K562 (cell line): ENCODE data around the gene LIX1. TPM values are rescaled to one million over a fixed set of nuclear protein-coding genes. Genes with fewer than 3 reads are reported as not detected.

Experiments used
- SMC3 ChIP-seq: conservative IDR thresholded peaks from 2 replicates; pipeline ENCODE4 v1.6.1; 2011; ENCODE audit warnings: low read depth, low read length, improper control_type of control experiment; ENCODE audit not compliant: insufficient read depth
- polyA plus RNA-seq, 8 experiments: library from polyadenylated mRNA; depleted of rRNA in 4 of 8; stranded (reverse) in 5 of 8; unstranded in 3 of 8; fragments of >200 nt; fragmentation: Nextera tagmentation in 2 of 8; fragmentation: Illumina TruSeq in 1 of 8; extraction: Ambion mirVana in 2 of 8; extraction: Trizol in 1 of 8; gene quantifications; 2 replicates each; pipeline versions ENCODE4 v1.2.1 to v1.2.3, GENCODE V29; 2011 to 2014; ENCODE audit warnings: inconsistent platforms in 1 of 8, missing spikeins in 1 of 8
- total RNA-seq, 7 experiments: library from RNA; depleted of rRNA in 6 of 7; stranded (reverse); fragments of >200 nt in 6 of 7; fragmentation: Illumina TruSeq in 2 of 7; extraction: Trizol in 2 of 7; gene quantifications; 2 replicates each; pipeline versions ENCODE4 v1.2.1 to v1.2.3, GENCODE V29; 2011 to 2021; ENCODE audit warnings: low replicate concordance in 1 of 7
- TF ChIP-seq, protein P1 (sequence below): fragments of 200-600 bp; sonication (generic); IDR thresholded peaks from one replicate; pipeline ENCODE4 v1.6.1; 2012; ENCODE audit warnings: mild to moderate bottlenecking, low read depth, low read length, inconsistent platforms
- TF ChIP-seq, protein P2 (sequence below): fragments of 200-800 bp; sonication (Bioruptor generic); IDR thresholded peaks from 2 replicates; pipeline ENCODE4 v1.6.1; 2017; ENCODE audit warnings: missing genetic modification characterization, missing compliant biosample characterization
- TF ChIP-seq, protein P3 (sequence below): sonication (generic); formaldehyde crosslinking; IDR thresholded peaks from 2 replicates; pipeline ENCODE4 v1.5.0; 2020; ENCODE audit warnings: missing genetic modification reagents

The LIX1 gene
- total and polyA plus RNA-seq, 9 of the 15 experiments (the other 6 are each of a cell fraction or from before 2014, with no cell fraction given), result 0.01 to 0.18 TPM; not detected in 7

DNA sequence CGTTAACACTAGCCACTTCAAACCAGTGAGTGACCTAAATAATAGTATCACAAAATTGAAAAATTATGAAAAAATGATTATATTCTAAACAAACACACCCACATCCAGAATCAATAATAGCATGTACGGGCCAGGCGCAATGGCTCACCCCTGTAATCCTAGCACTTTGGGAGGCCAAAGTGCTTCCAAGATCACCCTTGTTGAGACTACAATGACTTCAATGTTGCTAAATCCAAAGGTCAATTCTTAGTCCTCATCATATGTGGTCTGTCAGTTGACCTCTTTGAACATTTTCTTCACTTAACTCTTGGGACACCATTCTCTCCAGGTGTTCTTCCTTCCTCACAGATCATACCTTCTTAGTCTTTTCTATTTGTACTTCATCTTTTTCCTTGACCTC, 29.3 kb upstream of the LIX1 start (continued):
- TF ChIP-seq, protein P1, sequence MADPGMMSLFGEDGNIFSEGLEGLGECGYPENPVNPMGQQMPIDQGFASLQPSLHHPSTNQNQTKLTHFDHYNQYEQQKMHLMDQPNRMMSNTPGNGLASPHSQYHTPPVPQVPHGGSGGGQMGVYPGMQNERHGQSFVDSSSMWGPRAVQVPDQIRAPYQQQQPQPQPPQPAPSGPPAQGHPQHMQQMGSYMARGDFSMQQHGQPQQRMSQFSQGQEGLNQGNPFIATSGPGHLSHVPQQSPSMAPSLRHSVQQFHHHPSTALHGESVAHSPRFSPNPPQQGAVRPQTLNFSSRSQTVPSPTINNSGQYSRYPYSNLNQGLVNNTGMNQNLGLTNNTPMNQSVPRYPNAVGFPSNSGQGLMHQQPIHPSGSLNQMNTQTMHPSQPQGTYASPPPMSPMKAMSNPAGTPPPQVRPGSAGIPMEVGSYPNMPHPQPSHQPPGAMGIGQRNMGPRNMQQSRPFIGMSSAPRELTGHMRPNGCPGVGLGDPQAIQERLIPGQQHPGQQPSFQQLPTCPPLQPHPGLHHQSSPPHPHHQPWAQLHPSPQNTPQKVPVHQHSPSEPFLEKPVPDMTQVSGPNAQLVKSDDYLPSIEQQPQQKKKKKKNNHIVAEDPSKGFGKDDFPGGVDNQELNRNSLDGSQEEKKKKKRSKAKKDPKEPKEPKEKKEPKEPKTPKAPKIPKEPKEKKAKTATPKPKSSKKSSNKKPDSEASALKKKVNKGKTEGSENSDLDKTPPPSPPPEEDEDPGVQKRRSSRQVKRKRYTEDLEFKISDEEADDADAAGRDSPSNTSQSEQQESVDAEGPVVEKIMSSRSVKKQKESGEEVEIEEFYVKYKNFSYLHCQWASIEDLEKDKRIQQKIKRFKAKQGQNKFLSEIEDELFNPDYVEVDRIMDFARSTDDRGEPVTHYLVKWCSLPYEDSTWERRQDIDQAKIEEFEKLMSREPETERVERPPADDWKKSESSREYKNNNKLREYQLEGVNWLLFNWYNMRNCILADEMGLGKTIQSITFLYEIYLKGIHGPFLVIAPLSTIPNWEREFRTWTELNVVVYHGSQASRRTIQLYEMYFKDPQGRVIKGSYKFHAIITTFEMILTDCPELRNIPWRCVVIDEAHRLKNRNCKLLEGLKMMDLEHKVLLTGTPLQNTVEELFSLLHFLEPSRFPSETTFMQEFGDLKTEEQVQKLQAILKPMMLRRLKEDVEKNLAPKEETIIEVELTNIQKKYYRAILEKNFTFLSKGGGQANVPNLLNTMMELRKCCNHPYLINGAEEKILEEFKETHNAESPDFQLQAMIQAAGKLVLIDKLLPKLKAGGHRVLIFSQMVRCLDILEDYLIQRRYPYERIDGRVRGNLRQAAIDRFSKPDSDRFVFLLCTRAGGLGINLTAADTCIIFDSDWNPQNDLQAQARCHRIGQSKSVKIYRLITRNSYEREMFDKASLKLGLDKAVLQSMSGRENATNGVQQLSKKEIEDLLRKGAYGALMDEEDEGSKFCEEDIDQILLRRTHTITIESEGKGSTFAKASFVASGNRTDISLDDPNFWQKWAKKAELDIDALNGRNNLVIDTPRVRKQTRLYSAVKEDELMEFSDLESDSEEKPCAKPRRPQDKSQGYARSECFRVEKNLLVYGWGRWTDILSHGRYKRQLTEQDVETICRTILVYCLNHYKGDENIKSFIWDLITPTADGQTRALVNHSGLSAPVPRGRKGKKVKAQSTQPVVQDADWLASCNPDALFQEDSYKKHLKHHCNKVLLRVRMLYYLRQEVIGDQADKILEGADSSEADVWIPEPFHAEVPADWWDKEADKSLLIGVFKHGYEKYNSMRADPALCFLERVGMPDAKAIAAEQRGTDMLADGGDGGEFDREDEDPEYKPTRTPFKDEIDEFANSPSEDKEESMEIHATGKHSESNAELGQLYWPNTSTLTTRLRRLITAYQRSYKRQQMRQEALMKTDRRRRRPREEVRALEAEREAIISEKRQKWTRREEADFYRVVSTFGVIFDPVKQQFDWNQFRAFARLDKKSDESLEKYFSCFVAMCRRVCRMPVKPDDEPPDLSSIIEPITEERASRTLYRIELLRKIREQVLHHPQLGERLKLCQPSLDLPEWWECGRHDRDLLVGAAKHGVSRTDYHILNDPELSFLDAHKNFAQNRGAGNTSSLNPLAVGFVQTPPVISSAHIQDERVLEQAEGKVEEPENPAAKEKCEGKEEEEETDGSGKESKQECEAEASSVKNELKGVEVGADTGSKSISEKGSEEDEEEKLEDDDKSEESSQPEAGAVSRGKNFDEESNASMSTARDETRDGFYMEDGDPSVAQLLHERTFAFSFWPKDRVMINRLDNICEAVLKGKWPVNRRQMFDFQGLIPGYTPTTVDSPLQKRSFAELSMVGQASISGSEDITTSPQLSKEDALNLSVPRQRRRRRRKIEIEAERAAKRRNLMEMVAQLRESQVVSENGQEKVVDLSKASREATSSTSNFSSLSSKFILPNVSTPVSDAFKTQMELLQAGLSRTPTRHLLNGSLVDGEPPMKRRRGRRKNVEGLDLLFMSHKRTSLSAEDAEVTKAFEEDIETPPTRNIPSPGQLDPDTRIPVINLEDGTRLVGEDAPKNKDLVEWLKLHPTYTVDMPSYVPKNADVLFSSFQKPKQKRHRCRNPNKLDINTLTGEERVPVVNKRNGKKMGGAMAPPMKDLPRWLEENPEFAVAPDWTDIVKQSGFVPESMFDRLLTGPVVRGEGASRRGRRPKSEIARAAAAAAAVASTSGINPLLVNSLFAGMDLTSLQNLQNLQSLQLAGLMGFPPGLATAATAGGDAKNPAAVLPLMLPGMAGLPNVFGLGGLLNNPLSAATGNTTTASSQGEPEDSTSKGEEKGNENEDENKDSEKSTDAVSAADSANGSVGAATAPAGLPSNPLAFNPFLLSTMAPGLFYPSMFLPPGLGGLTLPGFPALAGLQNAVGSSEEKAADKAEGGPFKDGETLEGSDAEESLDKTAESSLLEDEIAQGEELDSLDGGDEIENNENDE, result no peak
- TF ChIP-seq, protein P2, sequence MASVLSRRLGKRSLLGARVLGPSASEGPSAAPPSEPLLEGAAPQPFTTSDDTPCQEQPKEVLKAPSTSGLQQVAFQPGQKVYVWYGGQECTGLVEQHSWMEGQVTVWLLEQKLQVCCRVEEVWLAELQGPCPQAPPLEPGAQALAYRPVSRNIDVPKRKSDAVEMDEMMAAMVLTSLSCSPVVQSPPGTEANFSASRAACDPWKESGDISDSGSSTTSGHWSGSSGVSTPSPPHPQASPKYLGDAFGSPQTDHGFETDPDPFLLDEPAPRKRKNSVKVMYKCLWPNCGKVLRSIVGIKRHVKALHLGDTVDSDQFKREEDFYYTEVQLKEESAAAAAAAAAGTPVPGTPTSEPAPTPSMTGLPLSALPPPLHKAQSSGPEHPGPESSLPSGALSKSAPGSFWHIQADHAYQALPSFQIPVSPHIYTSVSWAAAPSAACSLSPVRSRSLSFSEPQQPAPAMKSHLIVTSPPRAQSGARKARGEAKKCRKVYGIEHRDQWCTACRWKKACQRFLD (CRISPR knock-in tag), result no peak
- TF ChIP-seq SMC3, result no peak
- TF ChIP-seq, protein P3, sequence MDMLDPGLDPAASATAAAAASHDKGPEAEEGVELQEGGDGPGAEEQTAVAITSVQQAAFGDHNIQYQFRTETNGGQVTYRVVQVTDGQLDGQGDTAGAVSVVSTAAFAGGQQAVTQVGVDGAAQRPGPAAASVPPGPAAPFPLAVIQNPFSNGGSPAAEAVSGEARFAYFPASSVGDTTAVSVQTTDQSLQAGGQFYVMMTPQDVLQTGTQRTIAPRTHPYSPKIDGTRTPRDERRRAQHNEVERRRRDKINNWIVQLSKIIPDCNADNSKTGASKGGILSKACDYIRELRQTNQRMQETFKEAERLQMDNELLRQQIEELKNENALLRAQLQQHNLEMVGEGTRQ (CRISPR knock-in tag), result no peak
